Hypothalamus (tissue), 51 donors: Measurements from ENCODE around the gene FAM9B.

Experiments
- DNase-seq, 51 donors: peaks; one replicate each; lab custom pipeline; 2025; lab: John Stamatoyannopoulos, UW

FAM9B gene

DNA sequence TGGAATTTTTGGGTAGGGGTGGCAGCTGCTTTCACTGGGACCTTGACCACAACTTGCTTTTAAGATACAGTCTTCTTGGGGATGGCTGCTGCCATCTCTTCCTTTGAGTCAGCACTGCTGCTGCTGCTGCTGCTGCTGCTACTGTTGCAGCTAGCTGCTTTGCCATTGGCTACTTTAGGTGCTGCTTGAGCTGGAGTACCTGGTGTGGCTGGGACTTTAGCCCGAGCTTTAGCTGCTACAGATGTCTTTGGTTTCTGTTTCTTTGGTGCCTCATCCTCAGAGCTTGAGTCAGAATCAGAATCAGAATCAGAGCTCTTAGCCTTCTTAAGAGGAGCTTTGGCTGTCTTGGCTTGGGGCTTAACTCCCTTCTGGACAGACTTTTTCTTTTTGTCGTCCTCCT is 52.2 kb downstream of the FAM9B start:
- DNase-seq, result no peak

DNA sequence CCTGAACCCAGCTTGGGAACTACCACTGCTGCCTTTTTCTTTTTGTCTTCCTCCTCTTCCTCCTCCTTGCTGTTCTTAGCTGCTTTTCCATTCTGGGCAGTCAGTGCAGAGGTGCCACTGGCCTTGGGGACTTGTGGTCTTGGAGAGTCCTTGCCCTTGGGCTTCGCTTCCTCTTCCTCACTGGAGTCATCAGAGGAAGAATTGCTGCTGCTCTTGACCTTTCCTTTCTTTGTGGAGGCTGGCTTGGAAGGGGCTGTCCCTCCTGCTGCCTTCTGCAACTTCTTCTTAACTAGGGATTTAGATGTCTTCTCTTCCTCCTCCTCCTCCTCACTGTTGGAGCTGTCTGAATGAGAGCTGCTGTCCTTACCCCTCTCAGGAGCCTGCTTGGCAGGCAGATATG is 53.2 kb downstream of the FAM9B start:
- DNase-seq, result no peak
